ENCODE results near the gene WDPCP.
"Not testable (repeated sequence)": the region's sequence is repeated elsewhere in the genome, so short reads cannot be mapped to it uniquely, and the experiment has no call there.

WDPCP gene

GRCh38 chr2:63438181-63438580 is 150.1 kb downstream of the WDPCP start:
- Mint-ChIP-seq H3K9me3 (no peaks in the 10 kb centered on the region), H3K4me1 (ENCODE audit: low read depth in 2 of 2) (peaks cover 0 to under 1% of the 10 kb centered on the region in 2 donors), H3K27me3 (no peaks in the 10 kb centered on the region), H3K36me3 (ENCODE audit: insufficient read depth) (no peaks in the 10 kb centered on the region), H3K27ac (no peak overlapping the region), H3K4me3 (no peak overlapping the region)
- ATAC-seq (replicated peaks): no peak
- no peak for DNase-seq

DNA sequence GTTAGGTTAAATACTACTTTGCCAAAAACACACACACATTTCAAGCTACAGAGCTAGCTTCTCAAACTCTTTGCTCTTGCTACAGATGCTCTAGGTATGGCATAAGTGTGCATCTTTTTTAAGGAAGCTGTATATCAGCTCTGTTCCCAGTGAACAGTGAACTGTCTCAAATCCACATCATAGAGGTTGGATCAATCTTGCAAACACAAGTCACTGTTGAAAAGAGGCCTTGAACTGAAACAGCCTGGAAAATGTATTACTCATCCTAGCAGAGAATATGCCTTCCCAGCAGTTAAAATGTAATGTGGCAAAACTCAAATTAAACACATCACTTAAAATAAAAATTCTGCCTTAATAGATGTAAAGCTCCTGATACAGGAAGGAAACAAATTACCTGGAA is 151.8 kb downstream of the WDPCP start:
- DNase-seq: no peak
- Mint-ChIP-seq H3K27me3 (no peaks in the 10 kb centered on the region), H3K27ac (no peak overlapping the region), H3K4me1 (ENCODE audit: low read depth in 2 of 2) (no peaks in the 10 kb centered on the region), H3K36me3 (ENCODE audit: insufficient read depth) (no peaks in the 10 kb centered on the region), H3K4me3 (no peak overlapping the region), H3K9me3 (no peaks in the 10 kb centered on the region)
- no peak for ATAC-seq (replicated peaks)

- no peaks in the 10 kb centered on the region for H3K9me3 Mint-ChIP-seq
- H3K36me3 Mint-ChIP-seq (ENCODE audit: insufficient read depth): no peaks in the 10 kb centered on the region
- H3K27me3 Mint-ChIP-seq: no peaks in the 10 kb centered on the region
Measured at GRCh38 chr2:63435070-63435469, 153.2 kb downstream of the WDPCP start.

DNA sequence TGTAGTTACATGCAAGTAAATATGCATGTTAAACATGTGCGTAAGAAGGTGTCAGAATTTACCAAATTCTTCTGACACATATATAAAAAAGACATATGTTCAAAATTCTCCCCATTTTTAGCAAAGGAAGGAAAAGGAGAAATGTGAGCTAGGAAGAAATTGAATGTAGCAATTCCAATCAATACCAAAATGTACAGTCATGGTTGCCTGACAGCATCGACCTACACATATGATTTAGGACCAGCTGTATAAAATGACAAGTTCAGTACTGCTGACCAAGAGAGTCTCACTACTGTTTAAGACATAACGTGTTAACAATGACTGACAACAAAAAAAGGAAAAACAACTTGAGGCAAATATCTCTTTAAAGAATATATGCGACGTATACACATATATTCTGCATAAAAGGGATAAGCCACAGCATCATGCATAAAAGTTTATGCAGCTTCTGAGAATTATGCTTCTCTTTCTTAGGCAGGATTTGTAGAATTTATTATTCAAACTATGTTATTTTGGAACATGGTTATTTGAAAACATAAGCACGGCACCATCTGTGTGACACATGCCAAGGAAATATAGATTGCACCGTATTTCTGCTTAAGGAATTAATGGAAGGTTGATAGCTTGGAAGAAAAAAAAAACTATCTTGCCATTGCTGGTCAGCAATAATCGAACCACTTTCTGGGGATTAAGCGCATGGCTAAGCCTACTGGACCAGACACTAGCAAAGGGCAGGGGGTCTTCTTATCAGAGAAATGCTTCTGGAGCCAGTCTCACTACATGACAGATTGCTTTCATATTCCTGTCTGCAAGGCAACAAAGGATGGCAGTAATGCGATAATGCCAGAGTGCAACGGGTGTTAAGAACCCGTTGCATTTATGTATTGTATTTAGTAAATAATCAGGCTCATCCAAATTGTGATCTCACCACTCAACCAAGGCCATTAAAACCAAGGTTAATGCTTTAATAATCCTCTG is 154.0 kb downstream of the WDPCP start:
- Mint-ChIP-seq H3K27ac (peak overlapping the region in 1 of 2 donors; percentile 74), H3K4me1 (ENCODE audit: low read depth in 2 of 2) (no peaks in the 10 kb centered on the region), H3K9me3 (no peaks in the 10 kb centered on the region), H3K36me3 (ENCODE audit: insufficient read depth) (peaks cover 1% of the 10 kb centered on the region), H3K4me3 (no peak overlapping the region), H3K27me3 (no peaks in the 10 kb centered on the region)
- DNase-seq (no peak), ATAC-seq (replicated peaks) (no peak)

More at GRCh38 chr2:63435070-63435469, 153.2 kb downstream of the WDPCP start:
- Mint-ChIP-seq H3K27ac (no peak overlapping the region), H3K4me1 (ENCODE audit: low read depth in 2 of 2) (no peaks in the 10 kb centered on the region), H3K4me3 (no peak overlapping the region)
- DNase-seq (no peak), ATAC-seq (replicated peaks) (no peak)

GRCh38 chr2:63432373-63432772 is 155.9 kb downstream of the WDPCP start:
- Mint-ChIP-seq H3K4me1 (ENCODE audit: low read depth in 2 of 2) (no peaks in the 10 kb centered on the region), H3K27me3 (no peaks in the 10 kb centered on the region), H3K9me3 (no peaks in the 10 kb centered on the region), H3K36me3 (ENCODE audit: insufficient read depth) (peaks cover 3% of the 10 kb centered on the region), H3K27ac (no peak overlapping the region), H3K4me3 (no peak overlapping the region)
- no peak for DNase-seq
- ATAC-seq (replicated peaks): no peak

DNA sequence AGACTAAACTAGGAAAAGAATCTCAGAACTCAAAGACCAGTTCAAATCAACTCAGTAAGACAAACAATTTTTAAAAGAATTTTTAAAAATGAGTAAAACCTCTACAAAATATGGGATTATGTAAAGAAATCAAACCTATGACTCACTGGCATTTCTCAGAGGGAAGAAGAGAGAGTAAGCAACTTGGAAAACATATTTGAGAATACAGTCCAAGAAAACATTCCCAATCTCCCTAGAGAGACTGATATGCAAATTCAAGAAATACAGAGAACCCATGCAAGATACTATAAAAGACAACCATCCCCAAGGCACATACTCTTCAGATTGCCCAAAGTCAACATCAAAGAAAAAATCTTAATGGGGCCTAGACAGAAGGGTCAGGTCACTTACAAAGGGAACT is 162.7 kb downstream of the WDPCP start:
- peaks cover 3% of the 10 kb centered on the region for H3K36me3 Mint-ChIP-seq (ENCODE audit: insufficient read depth)
- no peak overlapping the region for H3K4me3 Mint-ChIP-seq
- H3K27ac Mint-ChIP-seq: no peak overlapping the region
- no peaks in the 10 kb centered on the region for H3K27me3 Mint-ChIP-seq
- no peaks in the 10 kb centered on the region for H3K9me3 Mint-ChIP-seq
- H3K4me1 Mint-ChIP-seq (ENCODE audit: low read depth in 2 of 2): peaks cover 0 to 2% of the 10 kb centered on the region in 2 donors
- no peak for ATAC-seq (replicated peaks)
- DNase-seq: no peak

DNA sequence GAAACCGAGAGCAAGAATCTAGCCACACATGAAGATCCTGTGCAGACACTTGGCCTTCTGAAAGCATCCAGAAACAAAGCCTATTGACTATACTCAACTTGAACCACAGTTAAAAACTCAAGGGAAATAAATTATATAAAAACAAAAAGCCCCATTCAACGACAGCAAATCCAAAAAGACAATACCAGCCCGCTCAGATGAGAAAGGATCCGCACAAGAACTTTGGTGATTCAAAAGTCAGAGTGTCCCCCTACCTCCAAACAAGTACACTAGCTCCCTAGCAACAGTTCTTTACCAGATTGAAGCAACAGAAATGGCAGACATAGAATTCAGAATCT is 163.2 kb downstream of the WDPCP start:
- H3K4me3 Mint-ChIP-seq: no peak overlapping the region
- H3K36me3 Mint-ChIP-seq (ENCODE audit: insufficient read depth): peaks cover 3% of the 10 kb centered on the region
- no peaks in the 10 kb centered on the region for H3K9me3 Mint-ChIP-seq
- peaks cover 0 to 2% of the 10 kb centered on the region in 2 donors for H3K4me1 Mint-ChIP-seq (ENCODE audit: low read depth in 2 of 2)
- H3K27ac Mint-ChIP-seq: no peak overlapping the region
- no peak for ATAC-seq (replicated peaks)
- no peaks in the 10 kb centered on the region for H3K27me3 Mint-ChIP-seq
- no peak for DNase-seq

- Mint-ChIP-seq H3K9me3 (no peaks in the 10 kb centered on the region), H3K27ac (no peak overlapping the region), H3K4me3 (no peak overlapping the region), H3K36me3 (ENCODE audit: insufficient read depth) (peaks cover 3% of the 10 kb centered on the region), H3K27me3 (no peaks in the 10 kb centered on the region), H3K4me1 (ENCODE audit: low read depth in 2 of 2) (peaks cover 0 to 2% of the 10 kb centered on the region in 2 donors)
- peak; percentile 13 to 31 (median 22) for DNase-seq
- peak; percentile 59 for ATAC-seq (replicated peaks)
Measured at GRCh38 chr2:63424329-63425078, 163.8 kb downstream of the WDPCP start.

DNA sequence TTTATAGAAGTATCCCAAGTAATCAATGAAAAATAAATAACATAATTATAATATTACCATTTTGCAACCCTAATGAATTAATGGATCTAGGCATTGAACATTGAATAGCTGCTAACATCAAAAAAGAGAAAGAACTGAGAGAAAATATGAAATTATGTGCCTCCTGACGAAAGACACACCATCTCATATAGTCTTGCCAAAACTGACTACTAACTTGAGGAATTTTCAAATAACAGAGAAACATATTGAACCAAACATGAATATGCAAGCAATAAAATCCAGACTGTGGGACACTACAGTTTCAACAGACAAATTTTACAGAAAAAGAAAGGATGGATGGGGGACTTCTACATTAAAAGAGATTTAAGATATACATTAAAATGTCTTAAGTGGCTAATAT is 165.7 kb downstream of the WDPCP start:
- H3K4me1 Mint-ChIP-seq (ENCODE audit: low read depth in 2 of 2): peaks cover 0 to 2% of the 10 kb centered on the region in 2 donors
- DNase-seq (no peak), ATAC-seq (replicated peaks) (no peak)
- H3K36me3 Mint-ChIP-seq (ENCODE audit: insufficient read depth): no peaks in the 10 kb centered on the region
- H3K27me3 Mint-ChIP-seq: no peaks in the 10 kb centered on the region
- H3K4me3 Mint-ChIP-seq: no peak overlapping the region
- H3K9me3 Mint-ChIP-seq: no peaks in the 10 kb centered on the region
- no peak overlapping the region for H3K27ac Mint-ChIP-seq

GRCh38 chr2:63408530-63408929 is 179.7 kb downstream of the WDPCP start:
- Mint-ChIP-seq H3K4me1 (ENCODE audit: low read depth in 2 of 2) (no peaks in the 10 kb centered on the region), H3K27me3 (no peaks in the 10 kb centered on the region), H3K36me3 (ENCODE audit: insufficient read depth) (peaks cover 4% of the 10 kb centered on the region), H3K9me3 (no peaks in the 10 kb centered on the region), H3K27ac (no peak overlapping the region), H3K4me3 (no peak overlapping the region)
- no peak for ATAC-seq (replicated peaks)
- no peak for DNase-seq

DNA sequence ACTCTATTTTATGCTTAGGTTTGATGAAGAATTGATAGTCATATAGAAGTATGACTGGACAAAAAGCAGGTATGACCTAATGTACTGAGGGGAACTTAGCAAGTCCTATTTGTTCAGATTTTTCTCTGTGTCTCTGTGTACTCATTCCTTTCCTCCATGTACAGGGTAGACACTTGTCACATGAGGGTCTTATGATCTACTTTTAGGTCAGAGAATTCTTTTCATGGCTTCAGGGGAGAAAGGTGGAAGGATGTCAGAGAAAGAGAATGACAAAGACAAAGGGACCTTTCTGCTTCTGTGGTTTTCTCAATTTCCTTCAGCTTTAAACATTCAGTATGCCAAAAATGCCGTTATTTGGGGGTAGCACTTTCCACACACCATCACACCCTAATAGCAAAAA is 181.6 kb downstream of the WDPCP start:
- H3K4me1 Mint-ChIP-seq (ENCODE audit: low read depth in 2 of 2): no peaks in the 10 kb centered on the region
- H3K9me3 Mint-ChIP-seq: peaks cover 0 to 2% of the 10 kb centered on the region in 2 donors
- H3K27ac Mint-ChIP-seq: no peak overlapping the region
- H3K36me3 Mint-ChIP-seq (ENCODE audit: insufficient read depth): no peaks in the 10 kb centered on the region
- ATAC-seq (replicated peaks): no peak
- H3K4me3 Mint-ChIP-seq: no peak overlapping the region
- H3K27me3 Mint-ChIP-seq: no peaks in the 10 kb centered on the region
- DNase-seq: no peak

GRCh38 chr2:63403820-63404219 is 184.5 kb downstream of the WDPCP start:
- ATAC-seq (replicated peaks) (no peak), DNase-seq (no peak)
- Mint-ChIP-seq H3K27ac (no peak overlapping the region), H3K36me3 (ENCODE audit: insufficient read depth) (no peaks in the 10 kb centered on the region), H3K9me3 (peaks cover 0 to 2% of the 10 kb centered on the region in 2 donors), H3K4me3 (no peak overlapping the region), H3K4me1 (ENCODE audit: low read depth in 2 of 2) (no peaks in the 10 kb centered on the region), H3K27me3 (no peaks in the 10 kb centered on the region)

GRCh38 chr2:63402889-63403288 is 185.4 kb downstream of the WDPCP start:
- DNase-seq; H3K27me3 Mint-ChIP-seq; H3K9me3 Mint-ChIP-seq; ATAC-seq (replicated peaks); H3K4me1 Mint-ChIP-seq (ENCODE audit: low read depth in 2 of 2); H3K4me3 Mint-ChIP-seq; H3K36me3 Mint-ChIP-seq (ENCODE audit: insufficient read depth); H3K27ac Mint-ChIP-seq: not testable (repeated sequence)

DNA sequence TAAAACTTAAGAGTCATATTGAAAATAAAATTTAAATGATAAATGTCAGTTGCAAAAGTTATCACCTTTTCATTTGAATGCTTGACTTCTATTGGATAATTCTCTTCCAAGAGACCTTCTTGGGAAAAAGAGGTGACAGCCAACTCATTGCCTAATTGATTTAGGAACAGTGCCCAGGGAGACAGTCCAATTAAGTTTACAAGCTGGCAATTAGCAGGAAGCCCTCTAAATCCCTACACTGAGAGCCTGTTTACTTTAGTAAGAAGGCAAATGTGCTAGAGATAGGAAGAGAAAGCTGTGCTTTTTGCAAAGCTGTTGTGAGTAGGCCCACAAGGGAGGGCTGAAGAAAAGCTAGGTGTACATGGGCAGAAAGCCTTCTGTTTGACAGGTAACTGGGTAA is 189.1 kb downstream of the WDPCP start:
- DNase-seq (no peak), ATAC-seq (replicated peaks) (no peak)
- no peaks in the 10 kb centered on the region for H3K27me3 Mint-ChIP-seq
- peaks cover 0 to 2% of the 10 kb centered on the region in 2 donors for H3K9me3 Mint-ChIP-seq
- H3K4me3 Mint-ChIP-seq: no peak overlapping the region
- H3K36me3 Mint-ChIP-seq (ENCODE audit: insufficient read depth): no peaks in the 10 kb centered on the region
- no peaks in the 10 kb centered on the region for H3K4me1 Mint-ChIP-seq (ENCODE audit: low read depth in 2 of 2)
- no peak overlapping the region for H3K27ac Mint-ChIP-seq
